ENCODE measurements around the gene PLA2G4D. TPM values are rescaled to one million over a fixed set of nuclear protein-coding genes. Genes with fewer than 3 reads are reported as not detected.

The PLA2G4D gene
- total RNA-seq, 1 experiment from 2014 or later, result not detected

- H3K27ac ChIP-seq (ENCODE audit: low read length), result no peak within 1 kb of the TSS
- ChIA-PET POLR2A (no interaction called here), CTCF (no interaction called here)
- ATAC-seq, result no peak
- in situ Hi-C loops (cut with HindIII; ENCODE audit: low pct_unique_long_range_greater_than_20kb, low sequenced_read_pairs) (no loop called here), intact Hi-C loops (cut with micrococcal nuclease; ENCODE audit: unreplicated experiment) (no loop called here)
- H3K27me3 ChIP-seq (ENCODE audit: control insufficient read depth, insufficient read depth, low read length), result no peaks in the 10 kb centered on the region
- no peaks in the 10 kb centered on the region for H3K4me1 ChIP-seq (ENCODE audit: control insufficient read depth, insufficient read depth, low read length)
- no peak for DNase-seq (ENCODE audit: low read depth, low spot score)
- peaks cover 5% of the 10 kb centered on the region; the same call in 1 of the 2 replicates for H3K9me3 ChIP-seq (ENCODE audit: control insufficient read depth, insufficient read depth, low read depth, low read length)
- no peak within 1 kb of the TSS for H3K4me3 ChIP-seq (ENCODE audit: low read depth in 2 of 2, low read length in 2 of 2)
- no peaks in the 10 kb centered on the region for H3K36me3 ChIP-seq (ENCODE audit: control insufficient read depth, insufficient read depth, low read length)
- BruUV-seq (replicated peaks), result no TSS peak
- TF ChIP-seq TCF7L2 (IDR thresholded peaks at IDR 0.05; ENCODE audit: low read depth, low read length) (no peak), SIN3A (IDR thresholded peaks at IDR 0.05; ENCODE audit: borderline replicate concordance, insufficient read depth, low read depth, low read length) (no peak), POLR2AphosphoS5 (IDR thresholded peaks at IDR 0.05; ENCODE audit: low read depth, low read length) (no peak), REST (IDR thresholded peaks at IDR 0.05; ENCODE audit: insufficient read depth in 1 of 2, low read depth in 2 of 2, low read length in 1 of 2) (no peak), CTCF (IDR thresholded peaks at IDR 0.05) (no peak)
These were observed 73.6 kb downstream of the PLA2G4D start, which contains the start of gene PLA2G4E for GRCh38 chr15:42020713-42021273. TSS of gene PLA2G4E (minus strand) at chr15:42021042. CDS start at chr15:42021030, 12 bp downstream.

- no peak overlapping the region for H3K27ac ChIP-seq (ENCODE audit: low read length)
- H3K36me3 ChIP-seq (ENCODE audit: control insufficient read depth, insufficient read depth, low read length), result no peaks in the 10 kb centered on the region
- H3K4me3 ChIP-seq (ENCODE audit: low read depth in 2 of 2, low read length in 2 of 2), result no peak overlapping the region
- TF ChIP-seq TCF7L2 (IDR thresholded peaks at IDR 0.05; ENCODE audit: low read depth, low read length), result no peak
- no peak for TF ChIP-seq SIN3A (IDR thresholded peaks at IDR 0.05; ENCODE audit: borderline replicate concordance, insufficient read depth, low read depth, low read length)
- no peak for TF ChIP-seq POLR2AphosphoS5 (IDR thresholded peaks at IDR 0.05; ENCODE audit: low read depth, low read length)
- TF ChIP-seq CTCF (IDR thresholded peaks at IDR 0.05), result no peak
- TF ChIP-seq REST (IDR thresholded peaks at IDR 0.05; ENCODE audit: insufficient read depth in 1 of 2, low read depth in 2 of 2, low read length in 1 of 2), result no peak
- peaks cover 5% of the 10 kb centered on the region; the same call in 1 of the 2 replicates for H3K9me3 ChIP-seq (ENCODE audit: control insufficient read depth, insufficient read depth, low read depth, low read length)
- ChIA-PET POLR2A (interaction anchor here (0.6 kb wide), 1 partner anchor 448 kb away, joined by 3 read pairs; no protein-coding TSS in a partner anchor), CTCF (no interaction called here)
- in situ Hi-C loops (cut with HindIII; ENCODE audit: low pct_unique_long_range_greater_than_20kb, low sequenced_read_pairs) (no loop called here), intact Hi-C loops (cut with micrococcal nuclease; ENCODE audit: unreplicated experiment) (no loop called here)
- ATAC-seq (no peak), DNase-seq (ENCODE audit: low read depth, low spot score) (no peak)
- no peaks in the 10 kb centered on the region for H3K27me3 ChIP-seq (ENCODE audit: control insufficient read depth, insufficient read depth, low read length)
- no TSS peak for BruUV-seq (replicated peaks)
- H3K4me1 ChIP-seq (ENCODE audit: control insufficient read depth, insufficient read depth, low read length), result no peaks in the 10 kb centered on the region
These were observed 75.8 kb downstream of the PLA2G4D start for GRCh38 chr15:42018306-42019224.
